T-cell (primary cell): ENCODE measurements around the gene KLHL30. TPM values are rescaled to one million over a fixed set of nuclear protein-coding genes. Genes with fewer than 3 reads are reported as not detected.

Experiments
- ATAC-seq, 4 experiments: fragments of 200-7000 bp in 3 of 4; fragments of 150-1000 bp in 1 of 4; cut with Tn5 transposase; replicated peaks in 1 of 4; 1 replicate in 3 of 4; 2 replicates in 1 of 4; pipeline ENCODE4 v1.10.0; 2021; ENCODE audit warnings: moderate library complexity in 3 of 4, mild to moderate bottlenecking in 2 of 4, moderate number of reproducible peaks in 1 of 4
- CTCF ChIA-PET, 2 donors: fragments of 300-600 bp; sonication (Branson Sonifier 250); formaldehyde crosslinking; loops; one replicate each; lab custom pipeline; 2022; ENCODE audit warnings: antibody characterized with exemption in 2 of 2; lab: Charles Lee
- POLR2A ChIA-PET, 2 donors: fragments of 300-600 bp; sonication (Branson Sonifier 250); formaldehyde crosslinking; loops; one replicate each; lab custom pipeline; 2022; ENCODE audit warnings: antibody characterized with exemption in 2 of 2; lab: Charles Lee
- DNase-seq, 35 experiments: peaks; one replicate each; pipeline versions ENCODE4 v3.0.0 to v3.0.0-alpha.2; 2013 to 2023
- H3K27ac ChIP-seq: one replicate; pipeline ENCODE4 v1.5.1; 2013; ENCODE audit warnings: low read length
- H3K27me3 ChIP-seq, 2 experiments: replicated peaks in 1 of 2; 1 replicate in 1 of 2; 2 replicates in 1 of 2; pipeline versions ENCODE4 v1.6.1 to v1.7.0; 2013; ENCODE audit warnings: low read length in 1 of 2, mixed read lengths in 1 of 2; ENCODE audit not compliant: control insufficient read depth in 2 of 2, insufficient read depth in 2 of 2; ENCODE audit errors: extremely low read depth in 1 of 2
- H3K36me3 ChIP-seq, 2 donors: 1 replicate in 1 of 2; 2 replicates in 1 of 2; pipeline versions ENCODE4 v1.6.1 to v1.7.0; 2013; ENCODE audit warnings: low read length in 1 of 2; ENCODE audit not compliant: control insufficient read depth in 2 of 2, insufficient read depth in 1 of 2; ENCODE audit errors: extremely low read depth in 1 of 2
- H3K4me1 ChIP-seq, 2 experiments: 1 replicate in 1 of 2; 2 replicates in 1 of 2; pipeline versions ENCODE4 v1.6.1 to v1.7.0; 2013; ENCODE audit warnings: low read length in 2 of 2, mixed read lengths in 1 of 2; ENCODE audit not compliant: insufficient read depth in 2 of 2, control insufficient read depth in 1 of 2; ENCODE audit errors: extremely low read depth in 1 of 2
- H3K4me3 ChIP-seq, 2 donors: 1 replicate in 1 of 2; 2 replicates in 1 of 2; pipeline versions ENCODE4 v1.5.1 to v1.7.0; 2013; ENCODE audit warnings: mild to moderate bottlenecking in 2 of 2, low read length in 1 of 2, moderate library complexity in 1 of 2; ENCODE audit not compliant: control insufficient read depth in 1 of 2; ENCODE audit errors: extremely low read depth in 1 of 2
- H3K9me3 ChIP-seq: 2 replicates; pipeline ENCODE4 v1.7.0; 2013
- H3K27ac Mint-ChIP-seq, 2 donors: one replicate each; pipeline ENCODE4 v1.8.0; 2020 to 2021; ENCODE audit warnings: mild to moderate bottlenecking in 2 of 2, mixed read lengths in 2 of 2
- H3K27me3 Mint-ChIP-seq, 2 donors: one replicate each; pipeline ENCODE4 v1.8.0; 2021 to 2022; ENCODE audit warnings: mixed read lengths in 2 of 2
- H3K36me3 Mint-ChIP-seq: one replicate; pipeline ENCODE4 v1.8.0; 2021; ENCODE audit warnings: mixed read lengths
- H3K4me1 Mint-ChIP-seq, 3 donors: one replicate each; pipeline ENCODE4 v1.8.0; 2020 to 2022; ENCODE audit warnings: mixed read lengths in 3 of 3, mild to moderate bottlenecking in 1 of 3
- H3K4me3 Mint-ChIP-seq, 3 donors: one replicate each; pipeline ENCODE4 v1.8.0; 2020 to 2022; ENCODE audit warnings: mild to moderate bottlenecking in 3 of 3, mixed read lengths in 3 of 3, moderate library complexity in 3 of 3
- H3K9me3 Mint-ChIP-seq, 3 donors: one replicate each; pipeline ENCODE4 v1.8.0; 2020 to 2022; ENCODE audit warnings: mixed read lengths in 3 of 3
- WGBS: methylation state at CpG from one replicate; pipeline ENCODE4 v1.1.5; 2013; ENCODE audit warnings: missing lambda C conversion rate; ENCODE audit not compliant: insufficient coverage; 5-methylcytosine and 5-hydroxymethylcytosine counted together
- total RNA-seq, 35 experiments: library from RNA in 6 of 35; stranded (reverse) in 6 of 35; fragments of 120-200 nt in 1 of 35; gene quantifications; one replicate each; pipeline versions ENCODE4 v1.2.1 to v1.2.4 and lab custom pipeline; 2013 to 2026

KLHL30 gene
- total RNA-seq, 5 donors from 2014 or later (not counting 1 experiment from before 2014, with no cell fraction given) = not detected

GRCh38 chr2:238162846-238163441 is 24.5 kb downstream of the KLHL30 start:
- Histone ChIP-seq H3K4me1 (peaks cover 0 to 17% of the 10 kb centered on the region in 2 experiments), H3K4me3 (no peak overlapping the region), H3K36me3 (peaks cover 3 to 5% of the 10 kb centered on the region in 2 donors), H3K9me3 (no peaks in the 10 kb centered on the region), H3K27ac (no peak overlapping the region), H3K27me3 (peaks cover 0 to 62% of the 10 kb centered on the region in 2 experiments)
- Mint-ChIP-seq H3K27me3 (peaks cover 14 to 42% of the 10 kb centered on the region in 2 donors), H3K9me3 (no peaks in the 10 kb centered on the region), H3K36me3 (peaks cover 5% of the 10 kb centered on the region), H3K4me3 (no peak overlapping the region), H3K4me1 (peaks cover 14 to 18% (median 14%) of the 10 kb centered on the region in 3 donors), H3K27ac (no peak overlapping the region)
- POLR2A ChIA-PET = no interaction called here
- WGBS = 74% methylated on average over 12 of the region's 15 CpGs
- CTCF ChIA-PET = interaction anchor here in 1 of 2 donors (0.6 kb wide), 1 partner anchor 11 kb away, joined by 3 read pairs; no protein-coding TSS in a partner anchor
- no peak for ATAC-seq
- DNase-seq = no peak

- POLR2A ChIA-PET = no interaction called here
Measured at GRCh38 chr2:238163481-238164198, 25.2 kb downstream of the KLHL30 start.

GRCh38 chr2:238164906-238165287 is 26.4 kb downstream of the KLHL30 start:
- peaks cover 7 to 32% of the 10 kb centered on the region in 2 donors for H3K27me3 Mint-ChIP-seq
- no peak for DNase-seq

More at GRCh38 chr2:238163481-238164198, 25.2 kb downstream of the KLHL30 start:
- no peak for DNase-seq
- peaks cover 14 to 40% of the 10 kb centered on the region in 2 donors for H3K27me3 Mint-ChIP-seq
- Histone ChIP-seq H3K36me3 (peaks cover 6 to 7% of the 10 kb centered on the region in 2 donors), H3K4me1 (peaks cover 0 to 14% of the 10 kb centered on the region in 2 experiments), H3K9me3 (no peaks in the 10 kb centered on the region), H3K27me3 (peaks cover 0 to 56% of the 10 kb centered on the region in 2 experiments), H3K4me3 (no peak overlapping the region), H3K27ac (no peak overlapping the region)
- no peak overlapping the region for H3K4me3 Mint-ChIP-seq
- 7% methylated on average over 94 of the region's 95 CpGs for WGBS
- no peaks in the 10 kb centered on the region for H3K9me3 Mint-ChIP-seq
- H3K36me3 Mint-ChIP-seq = peaks cover 8% of the 10 kb centered on the region
- CTCF ChIA-PET = interaction anchor here in 1 of 2 donors (0.6 kb wide), 1 partner anchor 12 kb away, joined by 3 read pairs; no protein-coding TSS in a partner anchor
- H3K4me1 Mint-ChIP-seq = peaks cover 14 to 18% (median 14%) of the 10 kb centered on the region in 3 donors
- no peak overlapping the region for H3K27ac Mint-ChIP-seq
- ATAC-seq = no peak

GRCh38 chr2:238165288-238165921 is 26.9 kb downstream of the KLHL30 start:
- peaks cover 7 to 28% of the 10 kb centered on the region in 2 donors for H3K27me3 Mint-ChIP-seq
- peak overlapping the region in 1 of 3 donors; percentile 51 for H3K4me3 Mint-ChIP-seq
- WGBS = 90% methylated on average over 9 of the region's 12 CpGs
- no peaks in the 10 kb centered on the region for H3K9me3 Mint-ChIP-seq
- peaks cover 6 to 8% (median 7%) of the 10 kb centered on the region in 3 donors for H3K4me1 Mint-ChIP-seq
- H3K36me3 Mint-ChIP-seq = peaks cover 18% of the 10 kb centered on the region
- Histone ChIP-seq H3K4me3 (no peak overlapping the region), H3K27me3 (peaks cover 0 to 43% of the 10 kb centered on the region in 2 experiments), H3K9me3 (no peaks in the 10 kb centered on the region), H3K4me1 (peaks cover 0 to under 1% of the 10 kb centered on the region in 2 experiments), H3K36me3 (peaks cover 7 to 21% of the 10 kb centered on the region in 2 donors), H3K27ac (no peak overlapping the region)
- no peak overlapping the region for H3K27ac Mint-ChIP-seq
- DNase-seq = no peak
- ChIA-PET POLR2A (no interaction called here), CTCF (no interaction called here)
- no peak for ATAC-seq

More at GRCh38 chr2:238164906-238165287, 26.4 kb downstream of the KLHL30 start:
- H3K9me3 Mint-ChIP-seq = no peaks in the 10 kb centered on the region
- Histone ChIP-seq H3K4me1 (peaks cover 0 to 6% of the 10 kb centered on the region in 2 experiments), H3K36me3 (peaks cover 7 to 16% of the 10 kb centered on the region in 2 donors), H3K27ac (no peak overlapping the region), H3K4me3 (no peak overlapping the region), H3K27me3 (peaks cover 0 to 48% of the 10 kb centered on the region in 2 experiments), H3K9me3 (no peaks in the 10 kb centered on the region)
- H3K4me3 Mint-ChIP-seq = peak overlapping the region in 1 of 3 donors; percentile 51
- peaks cover 6 to 10% (median 7%) of the 10 kb centered on the region in 3 donors for H3K4me1 Mint-ChIP-seq
- ATAC-seq = no peak
- WGBS = 93% methylated on average over 6 of the region's 8 CpGs
- H3K27ac Mint-ChIP-seq = no peak overlapping the region
- ChIA-PET POLR2A (no interaction called here), CTCF (no interaction called here)
- peaks cover 15% of the 10 kb centered on the region for H3K36me3 Mint-ChIP-seq

GRCh38 chr2:238166391-238167343 is 28.2 kb downstream of the KLHL30 start:
- H3K4me3 ChIP-seq = no peak overlapping the region
- no peaks in the 10 kb centered on the region for H3K9me3 ChIP-seq
- 93% methylated on average over 22 of the region's 24 CpGs for WGBS
- Mint-ChIP-seq H3K4me3 (no peak overlapping the region), H3K36me3 (peaks cover 26% of the 10 kb centered on the region), H3K9me3 (no peaks in the 10 kb centered on the region), H3K27me3 (peaks cover 7 to 15% of the 10 kb centered on the region in 2 donors), H3K4me1 (peaks cover 6 to 8% (median 7%) of the 10 kb centered on the region in 3 donors), H3K27ac (no peak overlapping the region)
- peaks cover 0 to 30% of the 10 kb centered on the region in 2 experiments for H3K27me3 ChIP-seq
- no peaks in the 10 kb centered on the region for H3K4me1 ChIP-seq
- H3K27ac ChIP-seq = no peak overlapping the region
- peak in 2 of 4 experiments; percentile 9 to 10 for ATAC-seq
- POLR2A ChIA-PET = no interaction called here
- CTCF ChIA-PET = no interaction called here
- DNase-seq = no peak
- H3K36me3 ChIP-seq = peaks cover 7 to 32% of the 10 kb centered on the region in 2 donors
